GM18870 (cell line): ENCODE measurements around the gene APMAP.
"Not testable (repeated sequence)": the region's sequence is repeated elsewhere in the genome, so short reads cannot be mapped to it uniquely, and the experiment has no call there.

Experiments used
- ATAC-seq: cut with Tn5 transposase; IDR thresholded peaks from one replicate; pipeline ENCODE4 v1.9.1; 2021; ENCODE audit warnings: moderate library complexity; ENCODE audit not compliant: unreplicated experiment

APMAP gene

DNA sequence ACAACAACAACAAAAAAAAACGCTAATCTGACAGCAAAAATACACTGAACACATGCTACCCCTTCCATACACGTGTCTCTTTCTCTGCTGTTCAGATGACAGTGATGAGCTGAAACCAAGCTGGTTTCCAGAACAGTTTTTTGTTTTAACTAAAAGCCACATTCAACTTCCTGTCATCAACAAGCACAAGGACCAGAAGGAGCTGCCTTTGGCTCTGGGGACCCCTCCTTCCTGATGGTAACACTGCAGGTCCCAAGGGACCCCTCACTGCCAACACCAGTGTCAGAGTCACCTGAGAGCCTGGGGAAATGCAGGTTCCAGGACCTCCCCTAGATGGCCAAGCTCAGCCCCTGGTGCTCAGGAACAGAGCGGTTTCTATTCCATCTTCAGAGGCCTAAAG is 37.5 kb downstream of the APMAP start:
- ATAC-seq = peak; percentile 84

DNA sequence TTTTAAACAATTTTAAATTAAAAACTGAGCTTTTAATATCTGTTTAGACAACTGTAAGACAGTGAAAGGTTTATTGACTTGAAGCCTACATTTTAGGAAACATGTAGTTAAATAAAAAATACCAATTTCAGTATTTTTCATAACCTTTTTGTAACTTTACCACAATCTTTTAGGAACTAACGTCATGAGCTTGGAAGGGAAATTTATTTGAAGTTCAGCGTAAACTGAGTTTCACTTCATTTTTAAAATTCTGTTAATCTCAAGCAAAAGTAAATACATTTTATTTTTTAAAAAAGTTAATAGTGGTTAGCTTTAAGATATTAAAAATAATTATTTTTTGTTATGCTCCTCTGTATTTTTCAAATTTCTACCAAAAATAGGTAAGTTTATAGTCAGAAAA is 38.0 kb downstream of the APMAP start:
- no peak for ATAC-seq

DNA sequence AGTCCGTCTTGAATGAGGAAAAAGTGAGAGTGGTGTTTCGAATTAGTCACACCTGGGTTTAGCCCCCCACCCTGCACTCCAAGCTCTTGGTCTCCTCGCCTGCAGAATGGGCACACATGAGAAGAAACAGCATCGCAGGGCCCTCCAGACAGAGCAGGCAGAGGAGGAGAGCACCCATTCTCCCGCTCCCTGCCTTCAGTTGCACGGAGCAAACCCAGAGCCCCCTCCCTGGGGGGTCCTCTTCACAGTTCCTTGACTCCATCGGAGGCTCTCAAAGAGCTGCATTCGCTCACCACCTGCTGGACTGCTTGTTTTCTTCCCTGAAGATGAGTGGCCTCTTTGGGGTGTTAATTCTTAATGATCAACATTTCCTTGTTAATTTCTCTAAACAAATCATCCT is 38.4 kb downstream of the APMAP start:
- no peak for ATAC-seq

DNA sequence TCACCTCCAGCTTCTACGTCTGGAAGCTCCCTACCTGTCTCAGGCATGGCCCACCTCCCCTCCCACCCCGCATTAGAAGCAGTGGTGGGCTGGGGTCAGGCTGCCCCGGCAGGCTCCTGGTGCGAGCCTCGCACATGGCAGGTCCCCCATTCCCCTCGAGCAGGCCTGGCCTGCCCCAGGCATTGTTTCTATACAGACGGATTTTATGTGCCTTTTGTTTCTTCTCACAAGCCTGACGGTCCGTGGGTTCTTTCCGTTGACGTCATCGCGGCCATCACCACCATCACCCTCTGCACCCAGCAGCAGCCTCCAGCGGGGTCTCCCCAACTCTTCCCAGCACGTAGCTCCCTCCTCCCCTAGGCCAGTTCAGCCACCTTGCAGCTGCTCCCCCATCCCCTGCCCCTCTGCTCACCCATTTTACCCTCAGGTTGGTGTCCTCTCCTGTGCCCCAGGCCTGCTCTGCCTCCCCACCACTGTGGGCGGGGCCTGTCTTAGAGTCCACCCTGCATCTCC is 38.9 kb downstream of the APMAP start:
- no peak for ATAC-seq

DNA sequence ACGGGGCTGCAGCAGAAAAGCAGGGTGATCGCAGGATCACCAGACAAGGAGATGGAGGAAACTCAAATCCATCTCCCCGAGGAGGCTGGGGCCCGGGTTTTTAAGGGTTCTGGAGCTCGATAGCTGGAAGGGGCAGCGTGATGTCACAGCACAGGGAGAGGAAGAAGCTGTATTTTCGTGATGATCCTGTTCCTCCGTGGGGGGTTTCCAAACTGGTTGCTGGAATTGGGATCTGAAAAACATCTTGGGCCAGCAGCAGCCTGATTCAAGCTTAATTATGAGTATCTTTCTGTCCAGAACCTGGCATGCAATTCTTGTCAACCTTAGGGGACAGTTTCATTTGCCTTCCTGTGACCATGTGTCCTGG is 39.4 kb downstream of the APMAP start:
- ATAC-seq = no peak

DNA sequence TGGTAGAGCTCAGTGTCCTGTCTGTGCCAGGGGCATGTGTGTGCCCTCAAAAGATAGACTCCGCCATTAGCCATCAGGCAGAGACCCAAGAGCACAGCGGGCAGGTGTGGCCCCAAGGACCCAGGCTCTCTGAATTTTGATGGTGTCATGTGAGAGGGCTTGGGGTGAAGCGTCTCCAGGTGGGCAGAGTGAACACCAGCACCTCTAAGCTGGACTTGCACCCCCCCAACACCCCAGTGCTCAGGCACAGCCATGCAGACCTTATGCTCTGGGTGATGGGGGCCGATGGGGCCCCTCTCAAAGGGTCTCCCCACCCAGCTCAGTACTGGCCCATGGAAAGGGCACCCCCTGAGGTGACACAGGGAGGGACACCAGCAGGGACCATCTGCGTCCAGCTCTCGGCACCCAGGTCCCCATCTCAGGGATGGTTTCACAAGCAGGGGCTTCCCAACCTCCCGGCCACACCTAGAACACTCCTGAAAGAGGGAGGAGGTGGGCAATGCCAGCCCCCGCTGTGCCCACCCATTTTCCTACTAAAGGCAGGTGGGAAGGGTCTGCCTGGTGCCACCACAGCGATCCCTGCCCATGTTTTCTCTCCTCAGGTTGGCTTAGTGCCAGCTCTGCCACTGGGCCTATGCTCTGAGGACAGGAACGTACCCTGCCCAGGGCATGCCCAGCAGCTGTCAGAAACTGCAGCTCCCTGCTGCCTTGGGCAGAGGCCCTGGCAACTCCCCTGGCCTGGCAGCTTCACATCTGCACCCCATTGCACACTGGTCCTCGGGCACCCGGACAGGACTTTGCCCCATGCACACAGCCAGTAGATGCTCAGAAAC is 40.0 kb downstream of the APMAP start:
- no peak for ATAC-seq

DNA sequence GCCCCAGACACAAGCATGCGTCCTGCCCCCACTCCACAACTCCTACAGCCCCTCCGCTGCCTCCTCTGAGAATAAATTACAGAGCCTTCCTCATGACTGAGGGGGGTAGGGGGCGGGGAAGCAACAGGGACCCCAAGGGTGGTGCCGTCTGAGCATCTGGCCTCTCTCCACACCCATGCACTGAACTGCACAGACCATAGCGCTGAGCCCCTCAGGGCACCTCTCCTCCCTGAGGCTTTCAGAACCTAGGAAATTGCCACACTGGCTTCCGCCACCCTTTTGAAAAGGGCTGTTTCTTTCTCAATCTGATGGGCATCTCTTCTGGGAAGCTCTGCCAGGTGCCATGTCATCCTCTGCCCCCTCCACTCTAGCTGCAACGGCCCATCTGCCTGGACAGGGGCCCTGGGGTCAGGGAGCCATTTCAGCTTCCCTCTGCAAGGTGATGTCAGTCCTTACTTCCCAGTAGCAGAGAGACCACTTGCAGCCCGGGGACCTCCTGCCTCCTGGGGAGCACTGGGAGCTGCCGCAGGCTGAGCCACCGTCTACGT is 40.9 kb downstream of the APMAP start:
- no peak for ATAC-seq

DNA sequence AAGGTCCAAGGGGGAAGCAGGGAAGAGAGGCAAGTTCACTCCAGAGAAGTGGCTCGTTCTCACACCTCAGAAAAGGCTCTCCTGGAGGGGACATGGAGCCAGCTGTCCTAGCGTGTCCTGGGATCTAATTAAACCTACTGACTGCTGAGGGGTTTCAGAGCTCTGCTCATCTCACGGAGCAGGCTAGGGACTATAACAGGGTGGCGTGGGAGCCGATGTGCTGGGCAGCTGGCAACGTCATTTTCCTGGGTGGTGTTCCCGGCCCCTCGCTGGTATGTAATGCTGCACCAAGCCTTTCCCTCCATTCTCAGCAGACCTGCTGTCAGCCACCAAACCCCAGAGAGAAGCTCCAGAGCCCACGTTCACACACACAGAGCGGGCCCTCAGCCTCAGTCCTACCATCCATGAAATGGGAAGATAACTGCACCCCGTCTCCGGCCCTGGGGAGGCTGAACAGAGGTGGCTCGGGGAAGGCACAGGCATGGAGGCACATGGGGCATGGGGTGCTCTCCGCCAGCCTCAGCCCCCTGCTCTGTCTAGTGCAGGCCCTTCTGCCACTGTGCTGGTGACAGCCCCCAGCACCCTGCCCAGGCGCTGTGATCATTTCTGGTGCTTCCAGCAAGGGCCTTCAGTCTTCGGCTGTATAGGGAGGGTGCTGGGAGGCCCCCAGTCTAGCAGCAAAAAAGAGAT is 41.6 kb downstream of the APMAP start:
- no peak for ATAC-seq

DNA sequence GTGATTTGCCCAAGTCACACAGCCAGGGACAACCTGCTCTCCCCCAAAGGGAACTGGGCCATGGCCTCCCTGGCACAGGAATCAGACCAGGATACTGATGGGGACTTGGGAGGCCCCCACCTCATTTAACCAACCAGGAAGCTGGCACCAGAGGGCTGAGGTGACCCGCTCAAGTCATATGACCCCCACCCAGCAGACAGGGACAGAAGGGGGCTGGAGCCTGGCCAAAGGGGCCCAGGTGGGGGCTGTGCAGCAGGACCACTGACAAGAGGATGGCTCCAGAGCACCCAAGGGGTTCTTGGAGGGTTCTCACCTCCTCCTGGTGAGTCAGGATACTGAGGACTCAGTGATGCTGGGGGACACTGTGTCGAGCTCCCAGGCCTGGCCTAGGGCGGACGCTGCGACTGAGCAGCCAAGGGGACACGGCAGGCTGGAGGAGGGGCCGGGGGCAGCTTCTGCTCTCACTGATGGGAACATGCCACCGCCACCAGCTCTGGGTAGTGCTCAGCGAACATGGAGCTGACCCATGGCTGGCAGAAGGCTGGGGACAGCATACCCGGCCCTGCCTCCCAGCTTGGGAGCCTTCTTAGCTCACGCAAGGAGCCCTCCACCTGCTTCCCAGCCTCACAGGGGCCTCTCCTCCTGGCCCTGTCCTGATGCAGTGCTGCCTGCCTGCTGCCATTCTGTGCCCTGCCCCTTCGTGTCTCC is 42.3 kb downstream of the APMAP start:
- no peak for ATAC-seq

DNA sequence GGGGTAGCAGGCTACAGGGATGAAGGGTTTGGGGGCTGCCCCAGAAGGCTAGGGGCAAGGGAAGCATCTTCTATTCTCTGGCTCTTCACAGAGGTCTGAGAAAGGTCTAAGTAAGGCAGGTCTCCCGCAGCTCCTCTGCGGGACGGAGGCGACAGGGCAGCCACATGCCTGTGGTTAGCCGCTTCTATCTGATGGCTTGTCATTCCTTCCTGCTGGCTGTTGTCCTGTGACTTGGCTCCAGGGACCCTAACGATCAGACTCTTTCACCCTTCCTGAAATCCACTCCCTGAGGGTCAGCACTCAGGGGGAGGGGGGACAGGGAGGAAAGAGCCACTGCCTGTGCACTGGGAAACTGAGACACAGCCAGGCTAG is 42.8 kb downstream of the APMAP start:
- no peak for ATAC-seq

DNA sequence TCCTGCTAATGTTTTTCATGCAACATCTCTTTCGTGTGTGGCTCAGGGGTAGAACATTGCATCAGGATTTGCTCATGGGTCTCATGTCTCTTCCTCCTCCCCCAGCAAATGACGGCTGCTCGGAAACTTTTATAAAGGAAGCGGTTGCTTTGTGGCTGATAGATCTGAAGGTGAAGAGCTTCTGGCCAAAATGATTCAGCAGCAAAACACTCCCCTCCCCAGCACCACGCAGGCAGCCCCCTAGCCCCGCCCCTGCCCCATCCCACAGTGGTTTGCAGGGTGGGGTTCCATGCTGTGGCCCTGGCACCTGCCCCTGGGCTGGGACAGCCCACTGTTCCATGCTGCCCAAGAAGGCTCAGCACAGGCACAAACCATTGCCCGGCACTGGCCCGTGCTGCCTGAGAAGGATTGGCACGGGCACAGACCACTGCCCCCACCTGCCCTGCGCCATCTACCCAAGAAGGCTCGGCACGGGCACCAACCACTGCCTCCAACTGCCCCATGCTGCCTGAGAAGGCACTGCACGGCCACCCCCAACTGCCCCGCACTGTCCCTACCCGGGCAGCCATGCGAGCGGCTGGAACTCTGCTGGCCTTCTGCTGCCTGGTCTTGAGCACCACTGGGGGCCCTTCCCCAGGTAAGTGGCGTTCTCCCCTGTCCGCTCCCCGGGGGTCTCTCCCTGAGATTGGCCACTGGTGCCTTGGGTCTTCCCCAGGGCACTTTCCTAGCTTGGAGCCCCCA is 43.4 kb downstream of the APMAP start, which contains the start of gene CST7:
Gene CST7, plus strand, starts transcription at position 331 of the 741 bp plus-strand sequence. Its CDS starts 237 bp downstream, at position 568.
- peak; percentile 88 for ATAC-seq

DNA sequence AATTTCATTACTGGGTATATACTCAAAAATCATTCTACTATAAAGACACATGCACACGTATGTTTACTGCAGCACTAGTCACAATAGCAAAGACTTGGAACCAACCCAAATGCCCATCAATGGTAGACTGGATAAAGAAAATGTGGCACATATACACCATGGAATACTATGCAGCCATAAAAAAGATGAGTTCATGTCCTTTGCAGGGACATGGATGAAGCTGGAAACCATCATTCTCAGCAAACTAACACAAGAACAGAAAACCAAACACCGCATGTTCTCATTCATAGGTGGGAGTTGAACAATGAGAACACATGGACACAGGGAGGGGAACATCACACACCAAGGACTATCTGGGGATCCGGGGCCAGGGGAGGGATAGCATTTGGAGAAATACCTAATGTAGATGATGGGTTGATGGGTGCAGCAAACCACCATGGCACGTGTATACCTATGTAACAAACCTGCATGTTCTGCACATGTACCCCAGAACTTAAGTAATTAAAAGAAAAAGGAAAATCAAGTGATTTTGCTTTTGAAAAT is 44.1 kb downstream of the APMAP start:
- ATAC-seq = not testable (repeated sequence)

DNA sequence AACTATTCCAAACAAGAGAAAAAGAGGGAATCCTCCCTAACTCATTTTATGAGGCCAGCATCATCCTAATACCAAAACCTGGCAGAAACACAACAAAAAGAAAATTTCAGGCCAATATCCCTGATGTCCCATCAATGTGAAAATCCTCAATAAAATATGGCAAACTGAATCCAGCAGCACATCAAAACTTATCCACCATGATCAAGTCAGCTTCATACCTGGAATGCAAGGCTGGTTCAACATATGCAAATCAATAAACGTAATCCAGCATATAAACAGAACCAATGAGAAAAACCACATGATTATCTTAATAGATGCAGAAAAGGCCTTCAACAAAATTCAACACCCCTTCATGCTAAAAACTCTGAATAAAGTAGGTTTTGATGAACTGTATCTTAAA is 46.2 kb downstream of the APMAP start:
- not testable (repeated sequence) for ATAC-seq

DNA sequence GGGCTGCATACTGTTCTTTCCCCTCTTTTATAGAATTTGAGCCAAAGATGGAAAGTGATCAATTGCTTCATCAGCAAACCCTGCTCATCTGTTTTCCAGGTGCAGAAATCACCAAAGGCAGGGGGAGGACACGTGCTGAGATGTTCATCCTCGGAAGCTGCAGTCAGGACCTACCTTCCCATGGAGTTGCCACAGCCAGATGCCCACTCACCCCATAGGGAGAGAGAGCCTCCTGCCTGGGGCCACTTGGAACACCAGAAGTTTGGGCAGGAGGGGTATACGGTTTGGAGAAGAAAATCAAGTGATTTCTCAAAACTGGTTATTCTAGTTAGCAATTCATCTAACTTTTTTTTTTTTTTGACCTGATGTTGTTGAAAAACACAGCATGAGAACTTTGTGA is 48.8 kb downstream of the APMAP start:
- no peak for ATAC-seq

DNA sequence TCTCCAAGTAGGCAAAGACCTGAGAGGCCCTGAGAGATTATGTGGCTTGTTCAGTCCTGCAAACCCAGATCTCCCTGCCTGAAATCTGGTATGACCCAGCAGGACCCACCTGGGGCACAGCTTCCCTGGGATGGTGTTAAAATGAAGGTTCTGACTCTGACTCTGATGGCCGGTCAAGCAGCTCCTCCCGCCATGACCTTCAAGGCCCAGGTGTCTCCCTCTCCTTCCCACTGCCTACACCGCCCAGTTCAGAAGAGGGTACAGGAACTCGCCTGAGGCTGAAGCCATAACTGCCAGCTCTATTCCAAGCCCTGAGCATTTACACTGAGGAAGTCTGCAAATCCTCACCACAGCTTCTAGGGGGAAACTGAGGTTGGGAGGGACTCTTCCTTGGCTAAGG is 49.4 kb downstream of the APMAP start:
- ATAC-seq = no peak

DNA sequence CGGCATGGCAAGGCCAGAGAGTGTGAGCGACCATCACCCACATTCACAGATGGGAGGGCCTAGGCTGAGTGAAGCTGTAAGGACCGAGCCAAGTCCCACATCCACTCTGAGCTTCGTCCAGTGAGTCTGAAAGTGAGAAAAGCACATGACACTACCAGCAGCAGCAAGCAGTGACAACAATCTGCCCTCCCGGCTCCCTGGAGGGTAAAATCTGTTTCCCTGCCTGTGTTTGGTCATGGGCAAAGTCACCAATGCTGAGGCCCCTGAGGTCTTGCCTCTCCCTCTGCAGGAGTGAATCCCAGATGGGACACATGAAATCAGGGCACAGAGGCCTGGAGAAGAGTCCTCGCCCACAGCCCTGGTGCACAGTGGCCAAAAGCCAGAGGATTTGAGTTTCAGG is 49.9 kb downstream of the APMAP start:
- no peak for ATAC-seq

DNA sequence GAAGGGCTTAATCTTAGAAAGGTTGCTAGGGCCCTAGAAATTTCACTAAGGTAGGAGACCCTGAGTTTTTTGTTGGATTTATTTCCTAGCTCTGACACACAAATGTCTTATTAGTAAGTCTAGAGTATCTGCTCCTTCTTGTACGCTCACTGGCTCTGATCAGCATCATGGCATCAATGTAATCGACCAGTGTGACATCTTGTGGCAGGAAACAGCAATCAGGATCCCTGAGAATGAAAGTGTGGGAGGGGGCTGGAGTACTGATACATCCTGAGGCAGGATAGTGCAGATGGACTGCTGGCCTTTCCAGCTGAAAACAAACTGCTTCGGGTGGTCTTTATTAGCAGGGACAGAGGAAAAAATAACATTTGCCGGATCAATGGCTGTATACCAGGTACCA is 53.5 kb downstream of the APMAP start:
- no peak for ATAC-seq

DNA sequence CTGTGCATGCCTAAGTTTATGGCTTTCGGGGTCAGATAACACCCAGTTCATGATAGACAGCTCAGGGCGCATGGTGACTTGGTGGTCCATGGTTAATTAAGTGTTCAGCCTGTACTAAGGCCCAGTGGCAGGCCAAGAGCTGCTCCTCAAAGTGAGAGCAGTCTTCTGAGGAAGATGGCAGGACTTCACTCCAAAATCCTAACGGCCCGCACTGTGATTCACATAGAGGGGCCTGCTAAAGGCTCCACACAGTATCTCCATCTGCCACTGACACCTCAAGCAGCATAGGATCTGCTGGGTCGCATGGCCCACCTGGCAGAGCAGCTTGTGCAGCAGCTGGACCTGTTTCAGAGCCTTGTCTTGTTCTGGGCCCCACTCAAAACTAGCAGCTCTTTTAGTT is 54.1 kb downstream of the APMAP start:
- no peak for ATAC-seq

DNA sequence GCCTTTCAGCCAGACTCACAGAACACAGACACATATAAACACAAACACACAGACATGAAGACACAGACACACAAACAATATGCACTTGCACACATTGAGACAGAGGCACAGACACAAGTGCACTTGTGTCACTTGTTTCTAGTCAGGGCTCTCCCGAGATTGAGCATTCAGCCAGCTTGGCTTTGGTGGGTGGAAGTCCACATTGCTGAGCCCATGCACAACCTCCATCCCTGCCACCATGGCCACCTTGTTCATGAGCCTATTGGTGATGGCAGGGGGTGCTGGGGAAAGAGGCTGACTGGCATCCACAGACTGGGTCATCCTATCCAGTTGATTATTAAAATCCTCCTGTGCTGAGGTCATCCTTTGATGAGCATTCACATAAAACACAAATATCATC is 55.0 kb downstream of the APMAP start:
- no peak for ATAC-seq
